ENCODE measurements around the gene TSPAN2.

DNA sequence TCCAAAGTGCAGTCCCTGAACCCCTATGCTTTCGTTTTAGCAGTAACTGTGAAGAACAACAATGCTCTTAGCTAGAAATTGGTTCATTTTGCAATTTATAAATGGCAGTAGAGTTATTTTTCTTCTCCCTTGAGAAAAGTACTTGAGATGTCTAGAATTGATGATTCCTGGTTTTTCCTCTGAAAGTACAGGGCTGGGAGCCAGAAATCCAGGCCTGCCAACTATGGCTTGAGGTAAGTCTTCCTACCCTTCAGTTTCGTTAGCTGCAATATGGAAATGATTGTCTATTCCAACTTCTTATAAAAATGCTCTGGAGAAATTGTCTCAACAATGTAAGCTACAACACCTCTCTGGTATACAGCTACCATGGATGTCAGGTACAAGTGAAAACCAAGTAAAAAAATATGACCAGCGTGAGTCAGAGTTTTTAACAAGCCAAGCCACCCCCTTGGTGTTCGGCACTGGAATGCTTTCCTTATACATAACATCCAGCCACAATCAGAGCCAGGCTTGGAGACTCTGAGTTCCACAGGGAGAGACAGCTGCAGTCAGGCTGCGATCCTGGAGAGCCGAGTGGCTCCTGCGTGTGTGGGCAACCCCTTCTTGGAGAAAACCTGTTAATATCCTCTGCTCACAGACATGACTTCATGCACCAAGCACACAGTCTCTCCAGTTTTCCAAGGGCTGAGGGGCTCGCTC is 22.0 kb downstream of the TSPAN2 start:
- TF ChIP-seq, protein P1, sequence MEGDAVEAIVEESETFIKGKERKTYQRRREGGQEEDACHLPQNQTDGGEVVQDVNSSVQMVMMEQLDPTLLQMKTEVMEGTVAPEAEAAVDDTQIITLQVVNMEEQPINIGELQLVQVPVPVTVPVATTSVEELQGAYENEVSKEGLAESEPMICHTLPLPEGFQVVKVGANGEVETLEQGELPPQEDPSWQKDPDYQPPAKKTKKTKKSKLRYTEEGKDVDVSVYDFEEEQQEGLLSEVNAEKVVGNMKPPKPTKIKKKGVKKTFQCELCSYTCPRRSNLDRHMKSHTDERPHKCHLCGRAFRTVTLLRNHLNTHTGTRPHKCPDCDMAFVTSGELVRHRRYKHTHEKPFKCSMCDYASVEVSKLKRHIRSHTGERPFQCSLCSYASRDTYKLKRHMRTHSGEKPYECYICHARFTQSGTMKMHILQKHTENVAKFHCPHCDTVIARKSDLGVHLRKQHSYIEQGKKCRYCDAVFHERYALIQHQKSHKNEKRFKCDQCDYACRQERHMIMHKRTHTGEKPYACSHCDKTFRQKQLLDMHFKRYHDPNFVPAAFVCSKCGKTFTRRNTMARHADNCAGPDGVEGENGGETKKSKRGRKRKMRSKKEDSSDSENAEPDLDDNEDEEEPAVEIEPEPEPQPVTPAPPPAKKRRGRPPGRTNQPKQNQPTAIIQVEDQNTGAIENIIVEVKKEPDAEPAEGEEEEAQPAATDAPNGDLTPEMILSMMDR (IDR thresholded peaks at IDR 0.05) = no peak
- TF ChIP-seq EP300 (IDR thresholded peaks at IDR 0.05; ENCODE audit: borderline replicate concordance in 1 of 2, low read depth in 1 of 2, low read length in 1 of 2) (no peak), NRF1 (IDR thresholded peaks at IDR 0.05; ENCODE audit: low read depth, low read length) (no peak), NFIC (IDR thresholded peaks at IDR 0.05; ENCODE audit: borderline replicate concordance) (0 out of 2 replicates have a peak, but pooled peaks have one; percentile 22), TAF1 (IDR thresholded peaks at IDR 0.05; ENCODE audit: borderline replicate concordance, low read depth, low read length) (no peak), RCOR1 (IDR thresholded peaks at IDR 0.05; ENCODE audit: low read length) (no peak), POLR2AphosphoS5 (IDR thresholded peaks at IDR 0.05; ENCODE audit: low read depth, low read length) (no peak), GATA2 (CRISPR knock-in tag; IDR thresholded peaks at IDR 0.05) (no peak)
